Measurements from ENCODE around the gene OR1E2.
"Not testable (repeated sequence)": the region's sequence is repeated elsewhere in the genome, so short reads cannot be mapped to it uniquely, and the experiment has no call there.

OR1E2 gene

DNA sequence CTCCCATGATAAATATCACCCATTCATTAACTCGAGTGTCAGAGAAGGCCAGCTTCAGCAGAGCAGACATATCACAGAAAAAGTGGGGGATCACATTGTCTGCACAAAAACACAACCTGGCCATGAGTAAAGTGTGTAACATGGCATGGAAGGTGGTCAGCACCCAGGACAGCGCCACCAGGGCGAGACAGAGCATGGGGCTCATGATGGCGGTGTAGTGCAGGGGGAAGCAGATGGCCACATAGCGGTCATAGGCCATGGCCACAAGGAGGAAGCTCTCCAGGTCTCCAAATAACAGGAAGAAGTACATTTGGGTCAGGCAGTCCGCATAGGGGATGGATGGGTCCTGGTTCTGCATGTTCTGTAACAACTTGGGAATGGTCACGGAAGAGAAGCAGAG lies 35.8 kb downstream of the OR1E2 start:
- DNase-seq (ENCODE audit: low read depth): not testable (repeated sequence)

DNA sequence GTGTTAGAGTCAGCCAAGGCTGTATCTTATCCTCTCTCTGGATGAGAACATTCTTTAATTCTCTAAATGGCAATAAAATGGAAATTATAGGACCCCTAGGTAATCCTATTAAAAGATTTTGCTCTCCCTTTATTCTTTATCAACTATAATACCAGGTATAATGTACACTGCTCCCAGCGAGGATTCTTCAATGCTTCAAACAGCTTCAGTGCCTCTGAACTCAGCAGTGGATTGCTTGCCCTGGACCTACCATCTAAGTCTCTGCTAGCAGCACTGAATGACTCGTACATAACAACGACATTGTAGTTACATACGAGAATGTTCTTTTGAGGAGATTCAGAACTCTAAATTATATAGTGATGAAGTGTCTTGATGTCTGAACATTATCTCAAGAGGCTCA lies 43.9 kb downstream of the OR1E2 start:
- no peak for DNase-seq (ENCODE audit: low read depth)

DNA sequence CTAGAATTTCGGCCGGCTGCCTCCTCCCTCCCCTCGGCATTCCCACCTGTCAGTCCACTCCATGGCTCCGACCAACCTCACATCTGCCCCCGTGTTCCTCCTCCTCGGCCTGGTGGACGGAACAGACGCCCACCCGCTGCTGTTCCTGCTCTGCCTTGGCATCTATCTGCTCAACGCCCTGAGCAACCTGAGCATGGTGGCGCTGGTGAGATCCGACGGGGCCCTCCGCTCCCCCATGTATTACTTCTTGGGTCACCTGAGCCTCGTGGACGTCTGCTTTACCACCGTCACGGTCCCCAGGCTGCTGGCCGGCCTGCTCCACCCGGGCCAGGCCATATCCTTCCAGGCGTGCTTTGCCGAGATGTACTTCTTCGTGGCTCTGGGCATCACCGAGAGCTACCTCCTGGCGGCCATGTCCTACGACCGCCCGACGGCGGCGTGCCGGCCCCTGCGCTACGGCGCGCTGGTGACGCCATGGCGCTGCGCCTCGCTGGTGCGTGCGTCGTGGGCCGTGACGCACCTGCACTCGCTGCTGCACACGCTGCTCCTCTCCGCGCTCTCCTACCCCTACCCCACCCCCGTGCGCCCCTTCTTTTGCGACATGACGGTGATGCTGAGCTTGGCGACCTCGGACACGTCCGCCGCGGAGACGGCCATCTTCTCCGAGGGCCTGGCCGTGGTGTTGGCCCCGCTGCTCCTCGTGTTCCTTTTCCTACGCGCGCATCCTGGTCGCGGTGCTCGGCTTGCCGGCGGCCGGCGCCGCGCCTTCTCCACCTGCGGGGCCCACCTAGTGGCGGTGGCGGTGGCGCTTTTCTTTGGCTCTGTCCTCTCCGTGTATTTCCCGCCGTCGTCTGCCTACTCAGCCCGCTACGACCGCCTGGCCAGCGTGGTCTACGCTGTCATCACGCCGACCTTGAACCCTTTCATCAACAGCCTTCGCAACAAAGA lies 47.5 kb downstream of the OR1E2 start, which contains the start of gene OR3A2:
Gene OR3A2 (minus strand): TSS at position 440 of the 948 bp plus-strand sequence.
- no peak for DNase-seq (ENCODE audit: low read depth)

Data from activated T-cell treated with anti-CD3 and anti-CD28 coated beads for 1 hour (primary cell).